Osteoblast (primary cell): ENCODE measurements around the gene KCNN3. TPM values are rescaled to one million over a fixed set of nuclear protein-coding genes. Genes with fewer than 3 reads are reported as not detected.

Experiments used
- DNase-seq: peaks from one replicate; pipeline ENCODE4 v3.0.0; 2011; ENCODE audit warnings: low spot score, mixed read lengths; ENCODE audit not compliant: insufficient read length; ENCODE audit errors: missing footprints
- H2AFZ ChIP-seq: 2 replicates; pipeline ENCODE4 v1.6.0; 2011; ENCODE audit warnings: mild to moderate bottlenecking, low read length
- H3K27ac ChIP-seq: 2 replicates; pipeline ENCODE4 v1.5.1; 2011; ENCODE audit warnings: mild to moderate bottlenecking, low read depth, low read length, moderate library complexity
- H3K27me3 ChIP-seq: 2 replicates; pipeline ENCODE4 v1.6.0; 2012; ENCODE audit warnings: mild to moderate bottlenecking, control low read depth, inconsistent platforms, low read length, moderate library complexity; ENCODE audit not compliant: insufficient read depth
- H3K36me3 ChIP-seq: 2 replicates; pipeline ENCODE4 v1.5.1; 2011; ENCODE audit warnings: mild to moderate bottlenecking, low read length, control low read depth, moderate library complexity; ENCODE audit not compliant: insufficient read depth
- H3K4me1 ChIP-seq: 2 replicates; pipeline ENCODE4 v1.5.1; 2011; ENCODE audit warnings: mild to moderate bottlenecking, low read length, control low read depth, moderate library complexity; ENCODE audit not compliant: insufficient read depth
- H3K4me2 ChIP-seq: 2 replicates; pipeline ENCODE4 v1.6.0; 2011; ENCODE audit warnings: mild to moderate bottlenecking, low read length; ENCODE audit not compliant: insufficient read depth
- H3K4me3 ChIP-seq: fragments of 200-600 bp; sonication (generic); 3 replicates; pipeline ENCODE4 v1.5.1; 2012; ENCODE audit warnings: mild to moderate bottlenecking, low read length, inconsistent platforms; ENCODE audit not compliant: insufficient read depth
- H3K79me2 ChIP-seq: 2 replicates; pipeline ENCODE4 v1.6.0; 2012; ENCODE audit warnings: mild to moderate bottlenecking, low read length, control low read depth, inconsistent platforms; ENCODE audit not compliant: insufficient read depth
- H3K9me3 ChIP-seq: 2 replicates; pipeline ENCODE4 v1.5.1; 2011; ENCODE audit warnings: low read depth, low read length, control low read depth
- H4K20me1 ChIP-seq: 2 replicates; pipeline ENCODE4 v1.6.0; 2012; ENCODE audit warnings: mild to moderate bottlenecking, low read length, control low read depth; ENCODE audit not compliant: insufficient read depth
- total RNA-seq: library from RNA; depleted of rRNA; stranded (reverse); fragments of >200 nt; gene quantifications from 2 replicates; pipeline ENCODE4 v1.2.3, GENCODE V29; 2012
- TF ChIP-seq, protein P1 (sequence below): IDR thresholded peaks from 2 replicates; pipeline ENCODE4 v1.5.1; 2011; ENCODE audit warnings: mild to moderate bottlenecking, low read depth, low read length, moderate library complexity; ENCODE audit errors: extremely low read depth

KCNN3 gene
- total RNA-seq, 1 donor: under 0.01 TPM

DNA sequence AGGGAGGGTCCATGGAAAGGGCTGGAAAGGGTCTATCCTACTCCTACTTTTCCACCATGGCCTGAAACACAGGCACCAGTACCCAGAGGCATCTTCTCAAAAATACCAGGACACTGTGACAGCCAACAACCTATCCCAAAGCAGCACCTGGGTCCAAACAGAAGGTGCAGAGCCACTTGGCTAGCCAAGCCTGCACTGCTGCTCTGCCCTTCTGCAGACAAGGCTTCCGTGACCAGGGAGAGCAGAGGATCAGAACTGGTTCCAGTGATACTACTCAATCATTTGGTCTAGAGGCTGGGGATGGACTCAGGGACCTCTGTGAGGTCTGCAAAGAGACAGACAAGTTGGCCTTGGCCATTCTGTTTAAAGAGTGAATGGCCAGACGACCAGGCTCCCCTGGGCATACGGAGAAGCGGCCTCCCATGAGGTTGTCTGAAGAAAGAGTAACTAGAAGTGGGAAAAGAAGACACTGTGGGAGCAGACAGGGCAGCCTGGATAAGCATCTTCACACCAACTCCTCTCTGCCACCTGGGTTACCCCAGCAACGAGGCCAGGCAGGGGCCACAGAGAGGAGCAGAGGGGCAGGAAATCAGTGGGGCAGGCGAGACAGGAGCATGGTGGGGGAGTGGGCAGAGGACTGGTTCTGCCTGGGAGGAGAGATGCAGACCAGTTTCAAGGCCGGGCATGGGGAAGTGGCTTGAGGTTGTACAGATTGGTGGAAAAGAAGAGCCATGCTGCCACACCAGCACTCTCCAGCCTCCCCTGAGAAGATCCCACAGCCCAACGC lies 5.7 kb downstream of the KCNN3 start:
- Histone ChIP-seq H4K20me1 (peaks cover 2% of the 10 kb centered on the region), H3K4me2 (no peak overlapping the region), H2AFZ (no peak overlapping the region), H3K4me3 (no peak overlapping the region), H3K79me2 (no peaks in the 10 kb centered on the region), H3K9me3 (no peaks in the 10 kb centered on the region), H3K27ac (no peak overlapping the region), H3K36me3 (no peaks in the 10 kb centered on the region), H3K27me3 (peaks cover 17% of the 10 kb centered on the region), H3K4me1 (peaks cover 23% of the 10 kb centered on the region)
- TF ChIP-seq, protein P1, sequence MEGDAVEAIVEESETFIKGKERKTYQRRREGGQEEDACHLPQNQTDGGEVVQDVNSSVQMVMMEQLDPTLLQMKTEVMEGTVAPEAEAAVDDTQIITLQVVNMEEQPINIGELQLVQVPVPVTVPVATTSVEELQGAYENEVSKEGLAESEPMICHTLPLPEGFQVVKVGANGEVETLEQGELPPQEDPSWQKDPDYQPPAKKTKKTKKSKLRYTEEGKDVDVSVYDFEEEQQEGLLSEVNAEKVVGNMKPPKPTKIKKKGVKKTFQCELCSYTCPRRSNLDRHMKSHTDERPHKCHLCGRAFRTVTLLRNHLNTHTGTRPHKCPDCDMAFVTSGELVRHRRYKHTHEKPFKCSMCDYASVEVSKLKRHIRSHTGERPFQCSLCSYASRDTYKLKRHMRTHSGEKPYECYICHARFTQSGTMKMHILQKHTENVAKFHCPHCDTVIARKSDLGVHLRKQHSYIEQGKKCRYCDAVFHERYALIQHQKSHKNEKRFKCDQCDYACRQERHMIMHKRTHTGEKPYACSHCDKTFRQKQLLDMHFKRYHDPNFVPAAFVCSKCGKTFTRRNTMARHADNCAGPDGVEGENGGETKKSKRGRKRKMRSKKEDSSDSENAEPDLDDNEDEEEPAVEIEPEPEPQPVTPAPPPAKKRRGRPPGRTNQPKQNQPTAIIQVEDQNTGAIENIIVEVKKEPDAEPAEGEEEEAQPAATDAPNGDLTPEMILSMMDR: no peak
- DNase-seq: no peak

DNA sequence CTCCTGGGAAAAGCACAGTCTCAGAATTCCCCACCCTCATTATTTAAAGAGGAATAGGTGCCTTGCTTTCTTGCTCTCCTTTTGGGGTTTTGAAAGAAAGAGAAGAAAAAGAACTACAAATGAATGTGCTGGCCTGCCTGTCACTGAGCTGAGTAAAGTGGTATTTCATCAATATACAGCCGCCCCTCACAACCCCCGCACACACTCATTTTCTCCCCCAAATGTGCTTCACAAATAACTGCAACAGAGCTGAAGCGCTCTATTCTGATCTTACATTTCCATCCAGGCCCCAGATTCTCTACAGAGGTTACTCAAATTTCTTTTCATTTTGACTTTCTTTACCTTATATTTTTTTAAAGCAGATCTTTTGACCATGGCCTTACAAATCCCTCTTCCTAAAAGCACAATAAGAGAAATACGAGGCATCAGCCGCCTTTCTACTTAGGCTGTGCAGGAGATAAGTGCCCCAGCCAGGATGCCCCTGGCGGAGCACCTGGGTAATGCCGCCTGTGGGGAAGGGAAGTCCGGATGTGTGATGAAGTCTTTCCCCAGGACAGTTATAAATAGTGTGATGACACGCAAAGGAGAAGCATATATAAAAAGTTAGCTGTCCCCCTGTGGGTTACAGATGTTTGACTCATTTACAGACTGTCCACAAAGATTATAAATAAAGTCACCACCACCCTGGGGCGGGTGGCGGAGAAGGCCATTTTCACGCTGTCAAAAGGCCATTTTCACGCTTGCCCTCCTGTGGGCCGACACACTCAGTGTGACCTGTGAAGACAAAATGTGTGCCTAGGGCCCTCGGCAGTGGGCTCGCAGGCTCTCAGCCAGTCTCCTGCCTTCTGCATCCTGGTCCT lies 6.5 kb downstream of the KCNN3 start:
- peak; percentile 92 for DNase-seq
- no peak overlapping the region for H3K27ac ChIP-seq
- no peaks in the 10 kb centered on the region for H3K79me2 ChIP-seq
- H3K4me3 ChIP-seq: no peak overlapping the region
- no peaks in the 10 kb centered on the region for H3K36me3 ChIP-seq
- H4K20me1 ChIP-seq: peaks cover 2% of the 10 kb centered on the region
- H3K9me3 ChIP-seq: no peaks in the 10 kb centered on the region
- no peak overlapping the region for H3K4me2 ChIP-seq
- no peak overlapping the region for H2AFZ ChIP-seq
- peaks cover 15% of the 10 kb centered on the region for H3K4me1 ChIP-seq
- TF ChIP-seq, protein P1: peak; percentile 58
- peaks cover 9% of the 10 kb centered on the region for H3K27me3 ChIP-seq

DNA sequence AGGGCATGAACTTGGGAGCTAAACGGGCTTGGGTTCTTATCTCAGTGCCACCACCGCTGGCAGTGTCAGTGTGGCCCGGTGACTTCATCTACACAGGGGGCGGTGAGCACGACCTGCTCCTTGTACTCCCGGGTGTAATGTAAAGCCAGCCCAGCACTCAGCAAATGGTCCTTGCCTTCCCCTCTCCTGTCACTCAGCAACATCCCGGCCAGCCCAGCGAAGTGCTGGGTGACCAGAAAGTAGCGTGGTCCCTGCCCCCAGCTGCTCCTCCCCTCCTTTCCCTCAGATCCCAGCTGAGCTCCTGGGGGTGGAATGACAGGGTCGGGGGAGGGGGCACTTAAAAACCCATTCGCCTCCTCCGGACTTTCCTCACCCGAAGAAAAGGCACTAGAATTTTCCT lies 7.2 kb downstream of the KCNN3 start:
- Histone ChIP-seq H3K4me3 (no peak overlapping the region), H3K4me1 (peaks cover 12% of the 10 kb centered on the region), H3K27me3 (peaks cover 3% of the 10 kb centered on the region), H3K79me2 (no peaks in the 10 kb centered on the region), H3K36me3 (no peaks in the 10 kb centered on the region), H3K9me3 (no peaks in the 10 kb centered on the region), H3K27ac (no peak overlapping the region), H4K20me1 (peaks cover 2% of the 10 kb centered on the region), H3K4me2 (no peak overlapping the region), H2AFZ (no peak overlapping the region)
- DNase-seq: no peak
- TF ChIP-seq, protein P1: no peak

DNA sequence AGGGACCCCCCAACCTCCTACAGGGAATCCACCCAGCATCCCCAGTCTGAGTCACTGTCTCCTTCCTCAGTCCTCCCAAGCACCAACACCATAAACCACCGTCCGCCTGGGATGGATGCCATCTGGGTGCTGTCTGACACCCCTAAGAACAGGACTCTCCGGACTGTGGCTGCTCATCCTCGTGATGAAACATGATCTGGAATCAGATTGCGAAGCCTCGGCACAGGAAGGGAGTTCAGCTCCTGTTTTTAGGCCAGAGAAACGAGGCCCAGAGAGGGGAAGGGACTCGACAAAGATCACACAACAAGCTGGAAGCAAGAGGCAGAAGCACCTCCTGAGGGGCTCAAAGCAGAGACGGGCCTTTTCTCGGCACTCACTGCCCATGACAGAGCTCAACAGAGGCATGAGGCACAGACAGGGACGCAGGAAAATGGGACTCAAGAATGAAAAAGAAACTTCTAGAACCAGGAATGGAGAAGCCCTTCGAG lies 8.4 kb downstream of the KCNN3 start:
- no peaks in the 10 kb centered on the region for H3K9me3 ChIP-seq
- peak; percentile 83 for DNase-seq
- no peaks in the 10 kb centered on the region for H3K36me3 ChIP-seq
- peaks cover 6% of the 10 kb centered on the region for H3K4me1 ChIP-seq
- H4K20me1 ChIP-seq: no peaks in the 10 kb centered on the region
- TF ChIP-seq, protein P1: no peak
- H3K4me2 ChIP-seq: no peak overlapping the region
- H2AFZ ChIP-seq: peak overlapping the region; percentile 65
- no peaks in the 10 kb centered on the region for H3K79me2 ChIP-seq
- H3K4me3 ChIP-seq: no peak overlapping the region
- no peaks in the 10 kb centered on the region for H3K27me3 ChIP-seq
- no peak overlapping the region for H3K27ac ChIP-seq
